ENCODE results near the gene CALHM2. TPM values are rescaled to one million over a fixed set of nuclear protein-coding genes. Genes with fewer than 3 reads are reported as not detected.
"Not testable (repeated sequence)": the region's sequence is repeated elsewhere in the genome, so short reads cannot be mapped to it uniquely, and the experiment has no call there.

Gene CALHM2
- polyA plus RNA-seq, 3 donors, result 10.0 to 12.6 (median 11.7) TPM

DNA sequence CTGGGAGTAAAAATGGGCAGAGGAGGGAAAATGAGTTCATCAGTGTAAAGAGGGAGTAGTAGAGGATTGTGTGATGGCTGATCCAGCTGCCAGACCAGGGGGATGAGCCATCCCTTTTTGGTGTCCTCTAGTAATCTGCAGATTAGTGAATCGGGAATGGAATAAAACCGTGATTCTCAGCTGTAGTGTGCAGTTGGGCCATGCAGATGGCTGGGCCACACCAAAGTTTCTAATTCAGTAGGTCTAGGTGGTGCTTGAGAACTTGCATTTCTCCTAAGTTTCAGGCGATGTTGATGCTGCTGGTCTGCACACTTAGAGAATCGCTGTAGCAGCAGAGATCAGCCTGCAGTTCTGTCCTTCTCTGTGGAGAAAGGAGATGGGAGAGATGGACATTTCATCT lies 33.1 kb downstream of the CALHM2 start:
- DNase-seq (ENCODE audit: low read depth in 3 of 3, low spot score in 2 of 3), result no peak

DNA sequence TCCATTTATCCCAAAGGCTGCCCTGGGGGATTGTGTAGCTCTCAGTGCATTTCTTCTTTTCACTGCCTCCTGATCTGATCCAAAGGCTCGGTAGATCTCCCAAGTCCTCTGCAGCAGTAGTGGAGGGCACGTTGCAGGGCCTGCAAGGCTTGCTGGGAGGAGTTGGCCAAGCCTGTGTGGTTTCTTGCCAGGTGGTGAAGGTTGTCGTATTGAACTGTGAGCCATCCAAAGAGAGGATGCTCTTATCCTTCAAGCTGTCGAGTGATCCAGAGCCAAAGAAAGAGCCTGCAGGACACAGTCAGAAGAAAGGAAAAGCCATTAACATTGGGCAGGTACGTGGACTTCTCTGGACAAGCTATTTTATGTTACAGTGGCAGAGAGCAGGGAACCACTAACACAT lies 34.6 kb downstream of the CALHM2 start:
- DNase-seq (ENCODE audit: low read depth in 3 of 3, low spot score in 2 of 3), result no peak

DNA sequence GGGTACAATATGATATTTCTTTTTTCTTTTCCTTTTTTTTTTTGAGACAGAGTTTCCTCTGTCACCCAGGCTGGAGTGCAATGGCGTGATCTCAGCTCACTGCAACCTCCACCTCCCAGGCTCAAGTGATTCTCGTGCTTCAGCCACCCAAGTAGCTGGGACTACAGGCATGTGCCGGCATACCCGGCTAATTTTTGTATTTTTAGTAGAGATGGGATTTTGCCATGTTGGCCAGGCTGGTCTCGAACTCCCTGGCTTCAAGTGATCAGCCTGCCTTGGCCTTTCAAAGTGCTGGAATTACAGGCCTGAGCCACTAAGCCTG lies 35.1 kb downstream of the CALHM2 start:
- not testable (repeated sequence) for DNase-seq (ENCODE audit: low read depth in 3 of 3, low spot score in 2 of 3)

DNA sequence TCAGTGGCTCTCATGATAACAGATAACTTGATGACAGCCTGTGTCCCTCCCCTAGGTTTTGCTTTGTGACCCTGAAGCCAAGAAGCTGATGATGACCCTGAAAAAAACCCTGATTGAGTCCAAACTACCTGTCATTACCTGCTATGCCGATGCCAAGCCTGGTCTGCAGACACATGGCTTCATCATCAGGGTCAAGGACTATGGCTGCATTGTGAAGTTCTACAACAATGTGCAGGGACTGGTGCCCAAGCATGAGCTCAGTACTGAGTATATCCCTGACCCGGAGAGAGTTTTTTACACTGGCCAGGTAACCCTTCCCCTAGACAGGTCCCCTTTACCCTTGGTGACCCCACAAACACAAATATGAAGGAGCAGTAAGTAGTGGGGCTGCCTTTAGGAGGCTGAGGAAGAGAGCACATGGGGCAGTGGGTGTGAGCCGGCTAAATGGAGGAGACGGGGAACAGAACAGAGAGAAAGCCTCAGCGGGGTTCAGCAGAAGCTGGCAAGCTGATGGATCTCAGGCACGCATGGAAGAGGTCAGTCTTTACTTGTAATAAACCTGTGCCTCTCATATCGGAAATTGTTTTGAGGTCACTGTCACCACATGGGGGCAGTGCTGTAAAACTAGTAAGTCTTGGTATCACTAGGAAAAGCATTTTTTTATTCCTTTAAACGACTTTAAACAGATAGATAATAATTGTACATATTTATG lies 35.6 kb downstream of the CALHM2 start:
- DNase-seq (ENCODE audit: low read depth in 3 of 3, low spot score in 2 of 3), result peak in 2 of 3 donors; percentile 20 to 36

DNA sequence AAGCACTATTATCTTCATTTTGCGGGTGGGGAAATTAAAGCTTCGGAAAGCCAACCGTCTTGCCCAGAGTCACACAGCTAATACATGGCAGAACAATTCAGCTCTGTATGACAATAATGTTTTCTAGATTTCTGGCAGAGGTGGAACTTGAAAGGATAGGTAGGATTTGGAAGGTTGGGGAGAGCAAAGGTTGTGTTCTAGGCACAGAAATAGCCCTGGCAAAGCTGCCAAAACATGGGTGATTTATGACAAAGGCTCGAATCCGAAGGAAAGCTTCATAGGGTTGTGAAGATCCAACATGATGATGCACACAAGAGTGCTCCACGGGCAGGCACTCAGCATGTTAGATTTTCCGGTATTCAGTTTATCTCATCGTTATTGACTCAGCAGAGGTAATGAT lies 36.6 kb downstream of the CALHM2 start:
- no peak for DNase-seq (ENCODE audit: low read depth in 3 of 3, low spot score in 2 of 3)

DNA sequence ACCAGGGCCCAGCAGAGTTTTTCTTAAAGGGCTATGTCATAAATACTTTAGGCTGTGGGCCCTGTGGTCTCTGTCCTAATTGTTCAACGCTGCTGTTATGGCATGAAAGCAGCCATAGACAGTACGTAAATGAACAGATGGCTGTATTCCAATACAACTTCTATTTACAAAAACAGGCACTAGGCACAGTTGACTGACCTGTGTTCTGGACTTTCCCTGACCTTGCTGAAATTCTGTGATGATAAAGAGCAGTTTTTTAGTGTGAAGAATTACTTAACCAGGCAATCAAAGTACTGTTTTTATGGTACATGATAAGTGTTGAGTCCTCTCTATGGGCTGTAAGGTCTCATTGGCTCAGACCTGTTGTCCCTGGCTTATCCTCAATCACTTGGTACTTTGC lies 38.6 kb downstream of the CALHM2 start:
- DNase-seq (ENCODE audit: low read depth in 3 of 3, low spot score in 2 of 3), result no peak

DNA sequence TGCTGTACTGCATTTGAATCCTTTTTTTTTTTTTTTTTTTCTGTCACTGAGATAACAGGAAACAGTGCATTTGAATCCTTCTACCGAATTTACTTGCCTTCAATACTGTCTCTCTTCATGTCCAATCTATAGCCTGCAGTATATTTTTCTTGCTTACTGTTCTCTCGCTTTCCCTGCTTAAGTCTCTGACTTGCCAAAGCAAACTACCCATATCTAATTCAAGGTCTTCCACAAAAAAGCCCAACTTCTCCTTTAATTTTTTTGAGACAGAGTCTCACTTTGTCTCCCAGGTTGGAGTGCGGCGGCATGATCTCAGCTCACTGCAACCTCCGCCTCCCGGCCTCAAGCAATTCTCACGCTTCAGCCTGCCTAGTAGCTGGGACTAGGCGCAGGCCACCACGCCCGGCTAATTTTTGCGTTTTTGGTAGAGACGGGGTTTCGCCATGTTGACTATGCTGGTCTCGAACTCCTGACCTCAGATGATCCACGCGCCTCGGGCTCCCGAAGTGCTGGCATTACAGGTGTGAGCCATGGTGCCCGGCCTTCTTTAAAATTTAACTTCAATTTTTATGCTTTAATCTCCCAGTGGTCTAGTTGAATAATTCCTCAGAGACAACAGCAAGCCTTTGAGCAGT lies 54.9 kb downstream of the CALHM2 start:
- DNase-seq (ENCODE audit: low read depth in 3 of 3, low spot score in 2 of 3), result no peak

DNA sequence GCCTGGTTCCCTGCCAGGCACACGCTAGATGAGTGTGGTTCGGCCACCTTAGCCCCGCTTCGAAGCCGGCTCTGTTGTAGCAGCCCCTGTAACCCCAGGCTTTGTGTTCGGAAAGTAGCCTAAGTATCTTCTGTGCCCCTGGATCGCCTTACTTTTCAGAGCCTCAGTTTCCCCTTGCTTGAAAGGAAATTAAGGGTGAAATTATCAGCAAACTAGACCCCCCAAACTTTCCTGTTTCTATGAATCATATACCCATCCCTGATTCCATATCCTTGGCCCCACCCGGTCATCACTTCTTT lies 55.4 kb downstream of the CALHM2 start:
- no peak for DNase-seq (ENCODE audit: low read depth in 3 of 3, low spot score in 2 of 3)

Other genes with a start within 250 kb of the CALHM2 start
- under 1 TPM; 0.11 to 0.18 (median 0.17) TPM for gene RPEL1, start 206.5 kb downstream of the CALHM2 start, polyA plus RNA-seq (ENCODE audit: insufficient read length in 3 of 3)
- under 1 TPM; 0.64 to 0.72 (median 0.69) TPM for gene INA, start 175.2 kb downstream of the CALHM2 start, polyA plus RNA-seq (ENCODE audit: insufficient read length in 3 of 3)
- gene PCGF6, start 101.2 kb downstream of the CALHM2 start, polyA plus RNA-seq (ENCODE audit: insufficient read length in 3 of 3), result 10 to 100 TPM; 14.2 to 16.4 (median 14.6) TPM
- 1 to 10 TPM; 8.0 to 8.9 (median 8.2) TPM for gene TAF5, start 84.4 kb downstream of the CALHM2 start, polyA plus RNA-seq (ENCODE audit: insufficient read length in 3 of 3)
- 100 to 1,000 TPM; 245 to 260 (median 254) TPM for gene ATP5MK, start 55.9 kb downstream of the CALHM2 start, polyA plus RNA-seq (ENCODE audit: insufficient read length in 3 of 3)
- gene PDCD11, start 55.7 kb downstream of the CALHM2 start, polyA plus RNA-seq (ENCODE audit: insufficient read length in 3 of 3), result 10 to 100 TPM; 31.3 to 34.0 (median 33.4) TPM
- under 1 TPM; 0.07 to 0.08 (median 0.07) TPM for gene CALHM1, start 6.5 kb upstream of the CALHM2 start, polyA plus RNA-seq (ENCODE audit: insufficient read length in 3 of 3)
- gene CALHM3, start 26.9 kb upstream of the CALHM2 start, polyA plus RNA-seq (ENCODE audit: insufficient read length in 3 of 3), result not detected
- gene NEURL1, start 41.3 kb upstream of the CALHM2 start, polyA plus RNA-seq (ENCODE audit: insufficient read length in 3 of 3), result 1 to 10 TPM; 1.1 to 1.6 (median 1.3) TPM